GM21528 (cell line): Measurements from ENCODE around the gene TRIP11.

Experiments
- ATAC-seq: cut with Tn5 transposase; IDR thresholded peaks from one replicate; pipeline ENCODE4 v1.9.1; 2021; ENCODE audit warnings: mild to moderate bottlenecking, moderate library complexity; ENCODE audit not compliant: unreplicated experiment, low FRiP score

Gene TRIP11

GRCh38 chr14:91926131-91926890, 113.5 kb downstream of the TRIP11 start:
- ATAC-seq: no peak

- ATAC-seq: no peak
Observed at GRCh38 chr14:91925727-91926121, 114.1 kb downstream of the TRIP11 start.

- no peak for ATAC-seq
Observed at GRCh38 chr14:91925001-91925726, 114.7 kb downstream of the TRIP11 start.

GRCh38 chr14:91920526-91920925, 119.3 kb downstream of the TRIP11 start:
- no peak for ATAC-seq

GRCh38 chr14:91919814-91920213, 120.0 kb downstream of the TRIP11 start:
- no peak for ATAC-seq

GRCh38 chr14:91918186-91918883, 121.5 kb downstream of the TRIP11 start:
- ATAC-seq: no peak
